Measurements from ENCODE around the gene YAP1. TPM values are rescaled to one million over a fixed set of nuclear protein-coding genes. Genes with fewer than 3 reads are reported as not detected.

YAP1 gene
- total and polyA plus RNA-seq, 8 donors = 22.0 to 400 (median 64.4) TPM

GRCh38 chr11:102138670-102139069, 28.4 kb downstream of the YAP1 start:
- Histone ChIP-seq H3K27ac (peak overlapping the region in 4 of 5 donors; percentile 39 to 67 (median 55)), H3K9me3 (no peaks in the 10 kb centered on the region), H3K4me1 (peaks cover 0 to 47% (median 25%) of the 10 kb centered on the region in 4 donors), H3K27me3 (no peaks in the 10 kb centered on the region), H3K36me3 (no peaks in the 10 kb centered on the region), H3K4me3 (no peak overlapping the region)
- TF ChIP-seq EP300 (IDR thresholded peaks at IDR 0.05) (no peak), POLR2AphosphoS5 (IDR thresholded peaks at IDR 0.05) (no peak), CTCF (IDR thresholded peaks at IDR 0.05) (no peak), POLR2A (IDR thresholded peaks at IDR 0.05) (no peak)
- intact Hi-C loops (cut with DNase I; ENCODE audit: low total_unique reads) = no loop called here
- no peak for DNase-seq
- 35 to 56% (median 50%) methylated on average over 3 of the region's 3 CpGs for WGBS, 5 donors

- no peak for TF ChIP-seq POLR2A (IDR thresholded peaks at IDR 0.05)
- peak in 1 of 3 donors; percentile 21 for TF ChIP-seq POLR2AphosphoS5 (IDR thresholded peaks at IDR 0.05)
- Histone ChIP-seq H3K9me3 (no peaks in the 10 kb centered on the region), H3K4me3 (no peak overlapping the region), H3K4me1 (peaks cover 0 to 47% (median 27%) of the 10 kb centered on the region in 4 donors), H3K27ac (peak overlapping the region in 4 of 5 donors; percentile 39 to 67 (median 55)), H3K36me3 (no peaks in the 10 kb centered on the region), H3K27me3 (no peaks in the 10 kb centered on the region)
- intact Hi-C loops (cut with DNase I; ENCODE audit: low total_unique reads) = no loop called here
- peak in 1 of 2 donors; percentile 57 for DNase-seq
- 19 to 41% (median 31%) methylated on average over 3 of the region's 3 CpGs for WGBS, 5 donors
Observed at GRCh38 chr11:102139081-102139498, 28.8 kb downstream of the YAP1 start.

GRCh38 chr11:102142333-102142732, 32.1 kb downstream of the YAP1 start:
- Histone ChIP-seq H3K4me1 (peaks cover 20 to 78% (median 47%) of the 10 kb centered on the region in 4 donors), H3K4me3 (no peak overlapping the region), H3K27ac (peak overlapping the region in 3 of 5 donors; percentile 18 to 58 (median 45)), H3K36me3 (no peaks in the 10 kb centered on the region), H3K27me3 (no peaks in the 10 kb centered on the region), H3K9me3 (no peaks in the 10 kb centered on the region)
- 42 to 66% (median 56%) methylated on average over 1 of the region's 1 CpG for WGBS, 5 donors
- TF ChIP-seq POLR2AphosphoS5 (IDR thresholded peaks at IDR 0.05) (no peak), EP300 (IDR thresholded peaks at IDR 0.05) (no peak), CTCF (IDR thresholded peaks at IDR 0.05) (no peak), POLR2A (IDR thresholded peaks at IDR 0.05) (no peak)
- intact Hi-C loops (cut with DNase I; ENCODE audit: low total_unique reads) = no loop called here
- DNase-seq = no peak

- Histone ChIP-seq H3K4me3 (no peak overlapping the region), H3K36me3 (no peaks in the 10 kb centered on the region), H3K27me3 (no peaks in the 10 kb centered on the region), H3K27ac (peak overlapping the region in 2 of 5 donors; percentile 16), H3K4me1 (peaks cover 20 to 81% (median 47%) of the 10 kb centered on the region in 4 donors), H3K9me3 (no peaks in the 10 kb centered on the region)
- TF ChIP-seq POLR2AphosphoS5 (IDR thresholded peaks at IDR 0.05) = no peak
- whole genome bisulfite sequencing, 5 donors = 18 to 34% (median 26%) methylated on average over 1 of the region's 1 CpG
- DNase-seq = no peak
- intact Hi-C loops (cut with DNase I; ENCODE audit: low total_unique reads) = no loop called here
Observed at GRCh38 chr11:102143867-102144266, 33.6 kb downstream of the YAP1 start.

- DNase-seq = peak; percentile 44 to 57
- WGBS, 5 donors = 15 to 30% (median 23%) methylated on average over 4 of the region's 4 CpGs
- Histone ChIP-seq H3K4me1 (peaks cover 13 to 78% (median 43%) of the 10 kb centered on the region in 4 donors), H3K36me3 (no peaks in the 10 kb centered on the region), H3K27ac (peak overlapping the region in 3 of 5 donors; percentile 22 to 59 (median 47)), H3K9me3 (no peaks in the 10 kb centered on the region), H3K4me3 (no peak overlapping the region), H3K27me3 (no peaks in the 10 kb centered on the region)
- TF ChIP-seq CTCF (IDR thresholded peaks at IDR 0.05) (no peak), POLR2AphosphoS5 (IDR thresholded peaks at IDR 0.05) (no peak), EP300 (IDR thresholded peaks at IDR 0.05) (no peak), POLR2A (IDR thresholded peaks at IDR 0.05) (no peak)
- intact Hi-C loops (cut with DNase I; ENCODE audit: low total_unique reads) = no loop called here
Observed at GRCh38 chr11:102144357-102145355, 34.4 kb downstream of the YAP1 start.
